MM.1S (cell line): ENCODE data around the gene EMC6.

ENCODE experiments used
- DNase-seq: peaks from one replicate; pipeline ENCODE4 v3.0.0-alpha.2; 2015
- H2AFZ ChIP-seq: fragments of 300-600 bp; sonication (generic); 2 replicates; pipeline ENCODE4 v1.6.0; 2016; ENCODE audit warnings: antibody characterized with exemption, low read length
- H3F3A ChIP-seq: fragments of 300-600 bp; sonication (generic); 2 replicates; pipeline ENCODE4 v1.6.1; 2016; ENCODE audit warnings: mild to moderate bottlenecking, antibody characterized with exemption, low read length, moderate library complexity, mixed read lengths; ENCODE audit not compliant: insufficient read depth
- H3K27ac ChIP-seq: fragments of 300-600 bp; sonication (generic); 2 replicates; pipeline ENCODE4 v1.5.1; 2016; ENCODE audit warnings: mild to moderate bottlenecking, low read length
- H3K27me3 ChIP-seq: fragments of 300-600 bp; sonication (generic); replicated peaks from 2 replicates; pipeline ENCODE4 v1.6.0; 2016; ENCODE audit warnings: low read length; ENCODE audit not compliant: insufficient read depth
- H3K36me3 ChIP-seq: fragments of 300-600 bp; sonication (generic); replicated peaks from 2 replicates; pipeline ENCODE4 v1.6.1; 2016; ENCODE audit warnings: mild to moderate bottlenecking, low read length, mixed read lengths; ENCODE audit not compliant: insufficient read depth
- H3K4me1 ChIP-seq: fragments of 300-600 bp; sonication (generic); 2 replicates; pipeline ENCODE4 v1.6.1; 2016; ENCODE audit warnings: low read length, mixed read lengths
- H3K4me2 ChIP-seq: fragments of 300-600 bp; sonication (generic); 2 replicates; pipeline ENCODE4 v1.6.0; 2016; ENCODE audit warnings: low read depth, low read length
- H3K4me3 ChIP-seq: fragments of 300-600 bp; sonication (generic); 2 replicates; pipeline ENCODE4 v1.5.1; 2016; ENCODE audit warnings: low read length, mixed read lengths
- H3K79me2 ChIP-seq: fragments of 300-600 bp; sonication (generic); 2 replicates; pipeline ENCODE4 v1.6.1; 2016; ENCODE audit warnings: mixed run types, low read length, mixed read lengths
- H3K9ac ChIP-seq: fragments of 300-600 bp; sonication (generic); 2 replicates; pipeline ENCODE4 v1.6.1; 2016; ENCODE audit warnings: low read length, mixed read lengths
- H3K9me2 ChIP-seq: fragments of 300-600 bp; sonication (generic); replicated peaks from 2 replicates; pipeline ENCODE4 v1.6.1; 2016; ENCODE audit warnings: mild to moderate bottlenecking, low read length, mixed read lengths; ENCODE audit not compliant: insufficient read depth
- H3K9me3 ChIP-seq: fragments of 300-600 bp; sonication (generic); replicated peaks from 2 replicates; pipeline ENCODE4 v1.6.1; 2016; ENCODE audit warnings: mild to moderate bottlenecking, low read length, mixed read lengths; ENCODE audit not compliant: insufficient read depth
- H4K20me1 ChIP-seq: fragments of 300-600 bp; sonication (generic); 2 replicates; pipeline ENCODE4 v1.6.1; 2016; ENCODE audit warnings: mild to moderate bottlenecking, low read length, moderate library complexity, mixed read lengths; ENCODE audit not compliant: insufficient read depth
- EZH2 ChIP-seq: fragments of 300-600 bp; sonication (generic); optimal IDR thresholded peaks from 2 replicates; pipeline ENCODE3; 2017; ENCODE audit warnings: low read depth, mild to moderate bottlenecking, antibody characterized with exemption, low read length, mixed read lengths
- EZH2phosphoT487 ChIP-seq: fragments of 300-600 bp; sonication (generic); IDR thresholded peaks from 2 replicates; pipeline ENCODE4 v1.6.1; 2018; ENCODE audit warnings: antibody characterized with exemption, low read length
- TF ChIP-seq, protein P1 (sequence below): fragments of 300-600 bp; sonication (generic); IDR thresholded peaks from 2 replicates; pipeline ENCODE4 v1.5.1; 2016; ENCODE audit warnings: antibody characterized with exemption, low read length, mixed read lengths

The EMC6 gene

DNA sequence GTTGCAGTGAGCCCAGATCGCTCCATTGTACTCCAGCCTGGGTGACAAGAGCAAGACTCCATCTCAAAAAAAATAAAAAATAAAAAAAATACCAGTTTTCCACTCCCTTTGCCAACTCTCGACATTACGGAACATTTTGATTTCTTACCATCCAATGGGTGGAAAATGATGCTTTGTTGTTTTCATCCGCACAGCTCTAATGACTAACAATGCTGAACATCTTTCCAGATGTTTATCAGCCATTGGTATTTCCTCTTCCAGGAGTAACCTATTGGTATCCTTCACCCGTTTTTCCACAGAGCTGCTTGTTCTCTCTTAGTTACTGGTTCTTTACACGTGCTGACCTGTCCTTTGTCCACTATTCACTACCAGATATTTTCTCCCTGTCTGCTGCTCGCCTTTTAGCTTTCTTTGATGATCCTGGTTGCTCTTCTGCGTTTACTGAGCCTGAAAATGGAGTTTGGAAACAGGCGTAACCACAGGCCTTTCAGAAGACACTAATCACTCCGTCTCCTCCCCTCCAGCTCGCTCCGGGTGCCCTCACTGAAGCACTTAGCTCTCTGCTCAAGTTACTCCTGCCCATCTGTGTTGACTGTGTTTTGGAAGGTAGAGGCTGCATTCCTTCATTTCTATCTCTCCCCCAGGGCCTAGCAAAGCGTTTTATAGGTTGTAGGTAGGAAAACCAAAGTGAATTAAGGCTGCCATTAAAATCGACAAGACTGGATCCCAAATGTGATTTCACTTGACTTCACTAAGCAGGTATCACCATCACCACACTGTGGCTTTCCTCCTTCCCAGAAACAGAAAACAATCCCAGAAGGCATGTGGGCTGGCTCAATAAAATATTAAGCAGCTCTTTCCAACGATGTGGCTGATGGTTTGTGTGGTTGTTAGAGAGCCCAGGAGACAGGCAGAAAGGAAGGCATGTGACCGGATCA, 41.5 kb upstream of the EMC6 start:
- Histone ChIP-seq H4K20me1 (no peaks in the 10 kb centered on the region), H3K9me2 (no peaks in the 10 kb centered on the region), H3K36me3 (peaks cover 4% of the 10 kb centered on the region; the same call in 1 of the 2 replicates), H3K4me1 (no peaks in the 10 kb centered on the region), H2AFZ (no peak overlapping the region), H3K27me3 (no peaks in the 10 kb centered on the region), H3K79me2 (peaks cover 23% of the 10 kb centered on the region; the same call in 1 of the 2 replicates), H3F3A (no peaks in the 10 kb centered on the region), H3K4me2 (no peak overlapping the region), H3K27ac (no peak overlapping the region), H3K4me3 (no peak overlapping the region), H3K9ac (no peak overlapping the region), H3K9me3 (no peaks in the 10 kb centered on the region)
- TF ChIP-seq EZH2phosphoT487 (no peak), EZH2 (no peak)
- TF ChIP-seq, protein P1, sequence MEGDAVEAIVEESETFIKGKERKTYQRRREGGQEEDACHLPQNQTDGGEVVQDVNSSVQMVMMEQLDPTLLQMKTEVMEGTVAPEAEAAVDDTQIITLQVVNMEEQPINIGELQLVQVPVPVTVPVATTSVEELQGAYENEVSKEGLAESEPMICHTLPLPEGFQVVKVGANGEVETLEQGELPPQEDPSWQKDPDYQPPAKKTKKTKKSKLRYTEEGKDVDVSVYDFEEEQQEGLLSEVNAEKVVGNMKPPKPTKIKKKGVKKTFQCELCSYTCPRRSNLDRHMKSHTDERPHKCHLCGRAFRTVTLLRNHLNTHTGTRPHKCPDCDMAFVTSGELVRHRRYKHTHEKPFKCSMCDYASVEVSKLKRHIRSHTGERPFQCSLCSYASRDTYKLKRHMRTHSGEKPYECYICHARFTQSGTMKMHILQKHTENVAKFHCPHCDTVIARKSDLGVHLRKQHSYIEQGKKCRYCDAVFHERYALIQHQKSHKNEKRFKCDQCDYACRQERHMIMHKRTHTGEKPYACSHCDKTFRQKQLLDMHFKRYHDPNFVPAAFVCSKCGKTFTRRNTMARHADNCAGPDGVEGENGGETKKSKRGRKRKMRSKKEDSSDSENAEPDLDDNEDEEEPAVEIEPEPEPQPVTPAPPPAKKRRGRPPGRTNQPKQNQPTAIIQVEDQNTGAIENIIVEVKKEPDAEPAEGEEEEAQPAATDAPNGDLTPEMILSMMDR = no peak
- no peak for DNase-seq

DNA sequence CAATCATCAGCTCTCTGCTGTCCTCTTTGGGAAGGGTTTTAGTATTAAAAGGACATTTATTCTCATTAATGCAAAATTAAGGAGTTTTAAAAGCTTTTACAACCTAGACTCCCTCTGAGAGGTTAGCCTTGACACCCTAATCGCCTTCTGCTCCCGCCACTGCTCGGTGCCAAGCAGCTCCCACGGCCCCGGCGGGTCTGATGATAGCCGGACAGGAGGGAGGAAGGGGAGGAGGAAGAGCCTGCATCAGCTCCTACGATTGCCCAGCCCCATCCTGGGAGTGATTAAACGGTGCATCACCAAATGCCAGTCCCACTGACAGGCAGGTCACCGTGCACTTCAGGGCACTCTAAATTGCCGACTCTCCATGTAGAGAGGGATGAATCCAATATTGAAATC, 40.8 kb upstream of the EMC6 start:
- Histone ChIP-seq H4K20me1 (no peaks in the 10 kb centered on the region), H3K36me3 (peaks cover 4% of the 10 kb centered on the region; the same call in 1 of the 2 replicates), H3K9me3 (no peaks in the 10 kb centered on the region), H3F3A (no peaks in the 10 kb centered on the region), H3K9ac (no peak overlapping the region), H3K27ac (no peak overlapping the region), H3K27me3 (no peaks in the 10 kb centered on the region), H2AFZ (no peak overlapping the region), H3K9me2 (no peaks in the 10 kb centered on the region), H3K79me2 (peaks cover 30% of the 10 kb centered on the region), H3K4me3 (no peak overlapping the region), H3K4me1 (no peaks in the 10 kb centered on the region), H3K4me2 (no peak overlapping the region)
- no peak for TF ChIP-seq EZH2phosphoT487
- TF ChIP-seq, protein P1 = no peak
- no peak for DNase-seq

DNA sequence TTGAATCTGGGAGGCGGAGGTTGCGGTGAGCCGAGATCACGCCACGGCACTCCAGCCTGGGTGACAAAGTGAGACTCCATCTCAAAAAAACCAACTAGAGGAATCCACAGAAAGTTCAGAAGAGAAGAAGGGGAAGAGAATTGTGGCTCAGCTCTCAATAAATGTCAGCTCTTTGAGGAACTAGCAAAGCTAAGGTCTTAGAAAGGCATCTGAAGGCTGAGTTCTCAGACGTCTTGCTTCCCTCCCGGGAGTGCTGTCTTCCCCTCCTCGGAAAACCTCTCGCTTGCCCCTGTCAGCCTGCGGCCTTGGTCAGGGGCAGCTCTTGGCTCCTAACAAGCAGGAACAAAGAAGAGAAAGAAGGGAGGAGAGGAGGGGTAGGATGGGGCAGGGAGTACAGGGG, 37.8 kb upstream of the EMC6 start:
- no peak for DNase-seq
- Histone ChIP-seq H3K27ac (no peak overlapping the region), H3F3A (no peaks in the 10 kb centered on the region), H3K4me1 (no peaks in the 10 kb centered on the region), H3K27me3 (no peaks in the 10 kb centered on the region), H3K9ac (no peak overlapping the region), H3K4me3 (no peak overlapping the region), H3K36me3 (peaks cover 4% of the 10 kb centered on the region; the same call in 1 of the 2 replicates), H3K9me3 (no peaks in the 10 kb centered on the region), H2AFZ (no peak overlapping the region), H3K4me2 (no peak overlapping the region), H3K9me2 (no peaks in the 10 kb centered on the region), H3K79me2 (peaks cover 43% of the 10 kb centered on the region), H4K20me1 (no peaks in the 10 kb centered on the region)
- TF ChIP-seq EZH2 (no peak), EZH2phosphoT487 (no peak)
- TF ChIP-seq, protein P1 = no peak
